Measurements from ENCODE around the gene ZNF76.
"Not testable (repeated sequence)": the region's sequence is repeated elsewhere in the genome, so short reads cannot be mapped to it uniquely, and the experiment has no call there.

GRCh38 chr6:35308543-35308942 lies 49.0 kb downstream of the ZNF76 start:
- not testable (repeated sequence) for TF ChIP-seq CTCF, EZH2, EZH2phosphoT487 (IDR thresholded peaks at IDR 0.05)

Measured in neural progenitor cell (in vitro differentiated cells).